Left colon (tissue), 2 donors: Measurements from ENCODE around the gene ITIH6. TPM values are rescaled to one million over a fixed set of nuclear protein-coding genes. Genes with fewer than 3 reads are reported as not detected.
A peak's percentile ranks its signal among the peaks of the same experiment; 100 is the strongest.
"Not testable (repeated sequence)": the region's sequence is repeated elsewhere in the genome, so short reads cannot be mapped to it uniquely, and the experiment has no call there.

Source experiments
- ATAC-seq: fragments of 200-7000 bp; cut with Tn5 transposase; one replicate; pipeline ENCODE4 v1.9.1; 2020; ENCODE audit warnings: mild to moderate bottlenecking, moderate library complexity
- DNase-seq, 2 donors: peaks; one replicate each; pipeline ENCODE4 v3.0.0-alpha.2; 2020
- intact Hi-C, 2 donors: fragments of 100-400 bp; cut with DNase I in 1 of 2; cut with micrococcal nuclease in 1 of 2; formaldehyde crosslinking; loops; one replicate each; pipeline versions ENCODE4 v1.11.2 to v1.14.0; 2022; cut with DNase I, micrococcal nuclease
- total RNA-seq, 2 donors: library from RNA; stranded (reverse); fragmentation: NEBNext Ultra II Directional; extraction: Animal tissue kit (Norgen Biotek cat#: 25700); gene quantifications; one replicate each; pipeline ENCODE4 v1.2.1, GENCODE V29; 2021
- donor health status: DM: no; HTN: no; CAD: no.
- donor health status: DM: yes; HTN: yes; CAD: no.

ITIH6 gene
- total RNA-seq, 2 donors from 2014 or later: not detected

- intact Hi-C loops: loop anchor here in 1 of 2 donors (10.0 kb wide), 1 partner anchor 166 kb away; no protein-coding TSS in a partner anchor
- ATAC-seq: no peak
- DNase-seq: no peak
These were observed 12.5 kb upstream of the ITIH6 start for GRCh38 chrX:54810532-54810931.

GRCh38 chrX:54808605-54809483 lies 10.8 kb upstream of the ITIH6 start:
- ATAC-seq (peak; percentile 91), DNase-seq (peak; percentile 92 to 94)
- intact Hi-C loops: no loop called here

- ATAC-seq: peak; percentile 53
- DNase-seq: peak; percentile 71 to 77
- intact Hi-C loops: no loop called here
These were observed 10.1 kb upstream of the ITIH6 start for GRCh38 chrX:54808109-54808604.

GRCh38 chrX:54807524-54808108 lies 9.6 kb upstream of the ITIH6 start, which contains the start of gene MAGED2:
Gene MAGED2, plus strand, starts transcription at chrX:54807745. Its CDS starts 1,587 bp downstream, at chrX:54809332.
- peak; percentile 23 to 42 for DNase-seq
- ATAC-seq: no peak
- intact Hi-C loops: no loop called here

GRCh38 chrX:54799046-54799445 lies 991 bp upstream of the ITIH6 start:
- intact Hi-C loops: no loop called here
- no peak for ATAC-seq
- no peak for DNase-seq

- no peak for DNase-seq
- ATAC-seq: no peak
- intact Hi-C loops: no loop called here
These were observed 3.3 kb downstream of the ITIH6 start for GRCh38 chrX:54794795-54795194.

GRCh38 chrX:54794028-54794427 lies 4.0 kb downstream of the ITIH6 start:
- ATAC-seq (no peak), DNase-seq (no peak)
- intact Hi-C loops: no loop called here

GRCh38 chrX:54789405-54789804 lies 8.7 kb downstream of the ITIH6 start:
- DNase-seq, intact Hi-C loops, ATAC-seq: not testable (repeated sequence)

- DNase-seq: no peak
- intact Hi-C loops: no loop called here
- no peak for ATAC-seq
These were observed 9.6 kb downstream of the ITIH6 start for GRCh38 chrX:54788446-54788845.

GRCh38 chrX:54786967-54787366 lies 11.1 kb downstream of the ITIH6 start:
- intact Hi-C loops: no loop called here
- peak; percentile 88 for ATAC-seq
- peak in 1 of 2 donors; percentile 39 for DNase-seq

- ATAC-seq: no peak
- DNase-seq: no peak
- intact Hi-C loops: no loop called here
These were observed 12.2 kb downstream of the ITIH6 start for GRCh38 chrX:54785901-54786300.

- intact Hi-C loops: no loop called here
- DNase-seq: no peak
- ATAC-seq: no peak
These were observed 20.9 kb downstream of the ITIH6 start for GRCh38 chrX:54776987-54777672.

GRCh38 chrX:54776061-54776460 lies 22.0 kb downstream of the ITIH6 start:
- ATAC-seq (no peak), DNase-seq (no peak)
- intact Hi-C loops: no loop called here

- DNase-seq: not testable (repeated sequence)
These were observed 23.5 kb downstream of the ITIH6 start for GRCh38 chrX:54774391-54775094.

GRCh38 chrX:54758114-54759055 lies 39.7 kb downstream of the ITIH6 start:
- intact Hi-C loops: no loop called here
- ATAC-seq: no peak

More at GRCh38 chrX:54774391-54775094, 23.5 kb downstream of the ITIH6 start:
- intact Hi-C loops, ATAC-seq: not testable (repeated sequence)

GRCh38 chrX:54754854-54755253 lies 43.2 kb downstream of the ITIH6 start:
- no peak for ATAC-seq
- intact Hi-C loops: no loop called here

More at GRCh38 chrX:54758114-54759055, 39.7 kb downstream of the ITIH6 start:
- no peak for DNase-seq

GRCh38 chrX:54748626-54749025 lies 49.4 kb downstream of the ITIH6 start:
- intact Hi-C loops: no loop called here
- DNase-seq (no peak), ATAC-seq (no peak)

More at GRCh38 chrX:54754854-54755253, 43.2 kb downstream of the ITIH6 start:
- no peak for DNase-seq
